NCI-H2107 treated with DMSO at 0.1 percent for 48 hours (cell line): ENCODE measurements around the gene HIVEP3.

Source experiments
- DNase-seq: peaks from one replicate; lab custom pipeline; 2025; ENCODE audit not compliant: unreplicated experiment; lab: John Stamatoyannopoulos, UW

HIVEP3 gene

GRCh38 chr1:41461790-41462679, 456.7 kb downstream of the HIVEP3 start:
- DNase-seq, result no peak

DNA sequence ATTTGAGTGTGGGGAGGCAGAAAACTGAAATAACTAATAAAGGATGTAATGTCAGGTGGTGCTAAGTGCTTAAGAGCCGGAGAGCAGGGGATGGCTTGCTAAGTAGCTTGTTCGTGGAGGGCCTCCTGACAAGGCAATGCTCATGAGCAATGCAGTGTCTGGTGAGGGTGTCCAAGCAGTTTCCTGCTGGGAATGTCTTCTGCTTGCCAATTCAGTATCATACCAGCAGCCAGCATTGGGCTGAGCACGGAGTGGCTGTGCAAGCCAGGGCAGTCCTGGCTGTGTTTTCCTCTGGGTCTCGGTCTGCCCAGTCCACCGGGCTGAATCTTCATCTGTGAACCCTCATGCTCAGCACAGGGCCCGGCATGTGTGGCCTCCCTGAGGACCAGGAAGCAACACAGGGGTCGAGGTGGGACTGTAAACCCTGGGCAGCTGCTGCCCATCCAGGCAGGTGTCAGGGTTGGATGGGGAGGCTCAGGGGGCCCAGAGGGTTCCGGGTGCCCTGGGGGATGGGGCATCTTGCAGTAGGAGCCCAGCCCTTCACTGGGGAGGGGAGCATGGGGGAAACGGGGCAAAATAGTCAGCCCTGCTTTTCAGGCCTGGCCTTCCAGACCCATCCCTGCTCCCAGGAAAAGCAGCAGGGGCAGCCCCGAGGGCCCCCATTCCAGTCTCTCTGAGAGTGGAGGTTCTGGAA, 461.7 kb downstream of the HIVEP3 start:
- no peak for DNase-seq
